Bronchial epithelial cell (primary cell): Measurements from ENCODE around the gene HOMER3. TPM values are rescaled to one million over a fixed set of nuclear protein-coding genes. Genes with fewer than 3 reads are reported as not detected.

Experiments
- DNase-seq: peaks from one replicate; pipeline ENCODE4 v3.0.0-alpha.2; 2010; ENCODE audit warnings: low read depth
- FAIRE-seq: peaks from 2 replicates; lab custom pipeline; 2011; peaks lifted over from hg19 to GRCh38; lab: Jason Lieb, UNC
- H3K27me3 ChIP-seq: 2 replicates; pipeline ENCODE4 v1.5.1; 2011; ENCODE audit warnings: low read length; ENCODE audit not compliant: control insufficient read depth, insufficient read depth
- H3K36me3 ChIP-seq: 2 replicates; pipeline ENCODE4 v1.5.1; 2011; ENCODE audit warnings: low read length; ENCODE audit not compliant: control insufficient read depth, insufficient read depth
- H3K4me3 ChIP-seq: 2 replicates; pipeline ENCODE4 v1.5.1; 2011; ENCODE audit warnings: mild to moderate bottlenecking, low read depth, low read length, control low read depth
- total RNA-seq: library from RNA; depleted of rRNA; stranded (reverse); fragments of >200 nt; gene quantifications from 2 replicates; pipeline ENCODE4 v1.2.1, GENCODE V29; 2014
- TF ChIP-seq, protein P1 (sequence below): IDR thresholded peaks from 2 replicates; pipeline ENCODE4 v1.5.1; 2011; ENCODE audit warnings: mild to moderate bottlenecking, moderate library complexity, low read length, control low read depth, inconsistent platforms; ENCODE audit not compliant: insufficient read depth, severe bottlenecking

The HOMER3 gene
- total RNA-seq, 1 donor from 2014 or later: 129 TPM

DNA sequence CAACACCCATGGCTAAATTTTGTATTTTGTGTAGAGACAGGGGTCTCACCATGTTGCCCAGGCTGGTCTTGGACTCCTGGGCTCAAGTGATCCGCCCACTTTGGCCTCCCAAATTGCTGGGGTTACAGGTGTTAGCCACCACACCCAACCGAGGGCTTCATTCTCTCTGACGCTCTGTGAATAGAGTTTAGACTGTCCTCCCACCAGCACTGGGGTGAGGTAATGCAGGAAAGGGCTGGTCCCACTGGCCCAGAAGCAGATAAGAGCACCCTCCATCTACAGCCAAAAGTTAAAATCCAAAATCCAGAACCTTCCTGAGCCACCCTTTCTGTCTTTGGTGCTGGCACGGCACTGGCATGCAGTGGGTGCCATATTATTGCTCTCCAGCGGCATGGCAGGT, 31.8 kb upstream of the HOMER3 start:
- H3K4me3 ChIP-seq: no peak overlapping the region
- no peak for DNase-seq
- no peak for FAIRE-seq
- no peaks in the 10 kb centered on the region for H3K27me3 ChIP-seq
- H3K36me3 ChIP-seq: no peaks in the 10 kb centered on the region
- TF ChIP-seq, protein P1, sequence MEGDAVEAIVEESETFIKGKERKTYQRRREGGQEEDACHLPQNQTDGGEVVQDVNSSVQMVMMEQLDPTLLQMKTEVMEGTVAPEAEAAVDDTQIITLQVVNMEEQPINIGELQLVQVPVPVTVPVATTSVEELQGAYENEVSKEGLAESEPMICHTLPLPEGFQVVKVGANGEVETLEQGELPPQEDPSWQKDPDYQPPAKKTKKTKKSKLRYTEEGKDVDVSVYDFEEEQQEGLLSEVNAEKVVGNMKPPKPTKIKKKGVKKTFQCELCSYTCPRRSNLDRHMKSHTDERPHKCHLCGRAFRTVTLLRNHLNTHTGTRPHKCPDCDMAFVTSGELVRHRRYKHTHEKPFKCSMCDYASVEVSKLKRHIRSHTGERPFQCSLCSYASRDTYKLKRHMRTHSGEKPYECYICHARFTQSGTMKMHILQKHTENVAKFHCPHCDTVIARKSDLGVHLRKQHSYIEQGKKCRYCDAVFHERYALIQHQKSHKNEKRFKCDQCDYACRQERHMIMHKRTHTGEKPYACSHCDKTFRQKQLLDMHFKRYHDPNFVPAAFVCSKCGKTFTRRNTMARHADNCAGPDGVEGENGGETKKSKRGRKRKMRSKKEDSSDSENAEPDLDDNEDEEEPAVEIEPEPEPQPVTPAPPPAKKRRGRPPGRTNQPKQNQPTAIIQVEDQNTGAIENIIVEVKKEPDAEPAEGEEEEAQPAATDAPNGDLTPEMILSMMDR: no peak

DNA sequence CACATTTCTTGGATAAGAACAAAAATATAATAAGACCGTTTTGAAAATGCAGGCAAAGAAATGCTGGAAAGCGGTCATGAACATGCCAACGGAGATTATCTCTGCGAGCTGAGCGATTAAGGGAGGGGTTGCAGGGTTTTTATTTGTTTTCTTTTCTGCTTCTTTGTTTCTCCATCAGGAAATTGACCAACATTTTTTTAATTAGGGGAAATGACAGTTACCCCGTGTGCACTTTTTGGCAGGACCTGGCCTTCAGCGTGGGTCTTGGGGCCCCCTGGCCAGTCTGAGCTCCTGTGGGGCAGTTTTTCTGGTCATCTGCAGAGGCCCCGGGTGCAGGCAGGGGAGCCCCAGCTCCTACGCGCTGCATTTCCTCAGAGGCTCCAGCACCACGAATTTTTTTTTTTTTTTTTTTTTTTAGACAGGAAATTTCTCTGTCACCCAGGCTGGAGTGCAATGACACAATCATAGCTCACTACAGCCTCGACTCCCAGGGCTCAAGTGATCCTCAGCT, 31.3 kb upstream of the HOMER3 start:
- FAIRE-seq (no peak), DNase-seq (no peak)
- Histone ChIP-seq H3K27me3 (no peaks in the 10 kb centered on the region), H3K4me3 (no peak overlapping the region), H3K36me3 (no peaks in the 10 kb centered on the region)
- TF ChIP-seq, protein P1: no peak

DNA sequence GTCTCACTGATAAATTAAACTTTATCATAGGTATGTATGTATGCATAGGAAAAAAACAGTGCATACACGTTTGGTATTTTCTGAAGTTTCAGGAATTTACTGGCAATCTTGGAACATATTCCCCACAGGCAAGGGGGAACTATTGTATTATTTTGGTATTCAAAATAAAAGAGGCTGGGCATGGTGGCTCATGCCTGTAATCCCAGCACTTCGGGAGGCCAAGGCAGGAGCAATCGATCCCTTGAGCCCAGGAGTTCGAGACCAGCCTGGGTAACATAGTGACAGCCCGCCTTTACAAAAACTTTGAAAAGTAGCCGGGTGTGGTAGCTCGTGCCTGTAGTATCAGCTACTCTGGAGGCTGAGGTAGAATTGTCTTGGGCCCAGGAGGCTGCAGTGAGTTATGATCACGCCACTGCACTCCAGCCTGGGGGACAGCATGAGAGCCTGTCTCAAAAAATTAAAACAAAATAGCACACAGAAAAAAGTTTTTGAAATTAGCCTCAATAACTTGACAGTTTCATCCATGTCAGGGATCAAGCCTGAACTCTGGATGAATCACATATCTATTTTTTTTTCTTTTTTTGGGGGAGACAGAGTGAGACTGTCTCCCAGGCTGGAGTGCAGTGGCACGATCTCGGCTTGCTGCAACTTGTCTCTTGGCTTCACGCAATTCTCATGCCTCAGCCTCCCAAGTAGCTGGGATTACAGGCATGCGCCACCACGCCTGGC, 29.1 kb upstream of the HOMER3 start:
- Histone ChIP-seq H3K27me3 (no peaks in the 10 kb centered on the region), H3K4me3 (no peak overlapping the region), H3K36me3 (no peaks in the 10 kb centered on the region)
- TF ChIP-seq, protein P1: no peak
- DNase-seq (peak; percentile 30), FAIRE-seq (no peak)

DNA sequence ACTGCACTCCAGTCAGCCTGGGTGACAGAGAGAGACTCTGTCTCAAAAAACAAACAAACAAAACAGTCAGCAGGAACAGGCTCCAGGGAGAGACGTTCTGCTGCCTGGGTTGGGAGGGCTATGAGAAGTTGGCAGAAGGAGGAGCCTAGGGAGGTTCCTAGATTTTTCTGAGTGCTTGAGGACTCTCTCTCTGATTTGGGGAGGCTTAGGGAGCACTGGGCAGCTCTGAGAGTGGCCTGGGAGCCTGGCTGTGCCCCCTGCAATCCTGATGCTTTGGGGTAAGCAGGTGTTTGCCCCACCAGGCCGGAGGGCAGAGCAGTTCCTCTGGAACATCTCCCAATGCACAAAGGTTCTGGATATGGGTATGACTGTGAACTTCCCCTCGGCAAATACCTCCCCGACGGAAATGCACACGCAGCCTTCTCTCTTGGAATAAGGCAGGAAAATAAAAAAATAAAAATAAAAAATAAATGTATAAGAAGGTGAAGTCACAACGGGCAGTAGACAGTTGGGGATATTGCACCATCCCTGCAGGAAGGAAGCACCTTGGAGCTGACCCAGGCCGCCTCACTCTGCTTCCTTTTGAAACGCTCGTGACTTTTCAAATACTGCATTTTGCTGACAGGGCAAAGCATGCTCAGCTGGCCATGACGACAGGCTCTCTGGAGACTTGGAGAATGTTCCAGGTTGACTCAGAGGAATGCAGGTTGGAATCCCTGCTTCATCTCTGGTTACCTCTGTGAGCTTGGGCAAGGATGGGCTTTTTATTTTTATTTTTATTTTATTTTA, 26.5 kb upstream of the HOMER3 start:
- Histone ChIP-seq H3K36me3 (no peaks in the 10 kb centered on the region), H3K4me3 (no peak overlapping the region), H3K27me3 (no peaks in the 10 kb centered on the region)
- TF ChIP-seq, protein P1: no peak
- FAIRE-seq (no peak), DNase-seq (peak; percentile 79)

DNA sequence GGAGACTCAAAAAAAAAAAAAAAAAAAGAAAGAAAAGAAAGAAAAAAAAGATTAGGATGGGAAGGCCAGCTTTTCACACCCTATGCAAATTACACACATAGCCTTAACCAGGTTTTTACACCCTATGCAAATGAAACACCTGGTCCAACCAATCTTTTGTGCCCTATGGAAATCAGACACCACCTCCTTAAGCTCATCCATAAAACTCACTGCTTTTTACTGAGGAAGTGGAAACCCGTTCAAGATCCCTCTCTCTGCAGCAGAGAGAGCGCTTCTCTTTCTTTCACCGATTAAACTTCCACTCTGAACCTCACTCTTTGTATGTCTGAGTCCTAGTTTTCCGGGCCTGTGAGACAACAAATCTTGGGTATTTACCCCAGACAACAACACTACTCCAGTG, 25.3 kb upstream of the HOMER3 start:
- TF ChIP-seq, protein P1: no peak
- DNase-seq (no peak), FAIRE-seq (no peak)

More for the DNA sequence above, 25.3 kb upstream of the HOMER3 start:
- H3K4me3 ChIP-seq: no peak overlapping the region
- H3K36me3 ChIP-seq: no peaks in the 10 kb centered on the region
- no peaks in the 10 kb centered on the region for H3K27me3 ChIP-seq
